Progenitor cell of endocrine pancreas (in vitro differentiated cells): ENCODE data around the gene SLC9A7. TPM values are rescaled to one million over a fixed set of nuclear protein-coding genes. Genes with fewer than 3 reads are reported as not detected.

Experiments used
- DNase-seq: peaks from one replicate; pipeline ENCODE4 v3.0.0; 2021; ENCODE audit warnings: low spot score; ENCODE audit not compliant: unreplicated experiment
- H3K27ac Mint-ChIP-seq: 2 replicates; pipeline ENCODE4 v1.8.0; 2021; ENCODE audit warnings: mild to moderate bottlenecking, moderate library complexity, mixed read lengths
- H3K27me3 Mint-ChIP-seq: 2 replicates; pipeline ENCODE4 v1.8.0; 2021; ENCODE audit warnings: mixed read lengths
- H3K36me3 Mint-ChIP-seq: 2 replicates; pipeline ENCODE4 v1.8.0; 2022; ENCODE audit warnings: mixed read lengths; ENCODE audit not compliant: insufficient read depth
- H3K4me1 Mint-ChIP-seq: 2 replicates; pipeline ENCODE4 v1.8.0; 2021; ENCODE audit warnings: low read depth, mixed read lengths
- H3K4me3 Mint-ChIP-seq: 2 replicates; pipeline ENCODE4 v1.8.0; 2021; ENCODE audit warnings: low read depth, mild to moderate bottlenecking, moderate library complexity, mixed read lengths
- H3K9me3 Mint-ChIP-seq: 2 replicates; pipeline ENCODE4 v1.8.0; 2021; ENCODE audit warnings: low read depth, mixed read lengths
- CTCF ChIP-seq: fragments of 200-600 bp; sonication (generic); IDR thresholded peaks from one replicate; pipeline ENCODE4 v1.5.0; 2021; ENCODE audit warnings: antibody characterized with exemption, mild to moderate bottlenecking; ENCODE audit not compliant: unreplicated experiment
- total RNA-seq: library from RNA; stranded (reverse); gene quantifications from 2 replicates; pipeline ENCODE4 v1.2.1, GENCODE V29; 2021

Gene SLC9A7
- total RNA-seq, 1 donor from 2014 or later: 9.5 TPM

DNA sequence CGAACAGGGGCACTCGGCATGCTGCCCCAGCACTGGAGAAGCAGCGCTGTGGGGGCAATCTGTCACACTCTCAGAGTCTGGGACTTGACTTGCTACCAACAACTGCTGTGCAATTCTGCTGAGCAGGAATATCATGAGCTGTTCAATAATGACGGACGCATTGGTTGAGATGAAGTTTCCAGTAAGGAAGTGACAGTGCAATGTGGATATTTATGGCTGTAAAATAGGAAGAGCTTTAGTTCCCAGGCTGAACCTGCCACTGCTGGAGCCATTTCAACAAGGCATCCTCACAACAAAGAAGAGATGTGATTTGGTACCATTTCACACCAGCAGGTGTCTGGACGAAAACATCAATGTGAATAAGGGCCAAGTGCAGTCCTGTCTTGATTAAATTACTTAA, 161.1 kb downstream of the SLC9A7 start:
- Mint-ChIP-seq H3K4me3 (no peak overlapping the region), H3K9me3 (peaks cover 13% of the 10 kb centered on the region), H3K27me3 (no peaks in the 10 kb centered on the region), H3K4me1 (no peaks in the 10 kb centered on the region), H3K36me3 (peaks cover 5% of the 10 kb centered on the region), H3K27ac (no peak overlapping the region)
- TF ChIP-seq CTCF: no peak
- no peak for DNase-seq

DNA sequence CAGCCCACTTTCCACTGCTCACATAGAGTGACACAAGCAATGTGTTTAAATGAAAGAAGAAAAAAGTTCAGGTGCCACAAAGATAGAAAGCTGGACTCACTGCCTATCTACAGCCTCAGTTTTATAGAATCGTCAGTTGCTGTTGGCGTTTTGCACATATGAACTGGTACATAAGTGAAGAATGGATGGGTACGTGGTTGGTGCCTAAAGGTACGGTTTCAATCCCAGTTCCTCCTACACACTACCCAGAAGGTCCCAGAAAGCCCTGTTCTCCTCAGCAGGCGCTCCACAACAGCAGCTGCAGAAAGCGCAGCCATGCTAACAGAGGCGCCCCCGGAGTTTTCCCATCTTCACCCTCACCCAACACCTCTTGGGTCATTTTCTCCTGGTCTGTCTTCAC, 161.7 kb downstream of the SLC9A7 start:
- Mint-ChIP-seq H3K9me3 (peaks cover 13% of the 10 kb centered on the region), H3K27ac (no peak overlapping the region), H3K4me1 (no peaks in the 10 kb centered on the region), H3K27me3 (no peaks in the 10 kb centered on the region), H3K4me3 (no peak overlapping the region), H3K36me3 (peaks cover 2% of the 10 kb centered on the region)
- TF ChIP-seq CTCF: no peak
- DNase-seq: no peak

- Mint-ChIP-seq H3K9me3 (peaks cover 12% of the 10 kb centered on the region), H3K27me3 (no peaks in the 10 kb centered on the region), H3K27ac (no peak overlapping the region)
Measured at GRCh38 chrX:46595084-46595483, 163.8 kb downstream of the SLC9A7 start.

GRCh38 chrX:46589977-46590723, 168.8 kb downstream of the SLC9A7 start:
- TF ChIP-seq CTCF: no peak
- Mint-ChIP-seq H3K27me3 (no peaks in the 10 kb centered on the region), H3K4me3 (no peak overlapping the region), H3K27ac (no peak overlapping the region), H3K9me3 (peaks cover 12% of the 10 kb centered on the region), H3K4me1 (peaks cover 1% of the 10 kb centered on the region), H3K36me3 (no peaks in the 10 kb centered on the region)
- DNase-seq: no peak

More at GRCh38 chrX:46595084-46595483, 163.8 kb downstream of the SLC9A7 start:
- H3K4me3 Mint-ChIP-seq: no peak overlapping the region
- DNase-seq: no peak
- H3K36me3 Mint-ChIP-seq: no peaks in the 10 kb centered on the region
- no peak for TF ChIP-seq CTCF
- no peaks in the 10 kb centered on the region for H3K4me1 Mint-ChIP-seq

- Mint-ChIP-seq H3K4me1 (peaks cover 1% of the 10 kb centered on the region), H3K27ac (no peak overlapping the region), H3K27me3 (no peaks in the 10 kb centered on the region), H3K36me3 (no peaks in the 10 kb centered on the region), H3K4me3 (no peak overlapping the region), H3K9me3 (peaks cover 8% of the 10 kb centered on the region)
- no peak for DNase-seq
- TF ChIP-seq CTCF: no peak
Measured at GRCh38 chrX:46588263-46588662, 170.7 kb downstream of the SLC9A7 start.
